GM03348 (cell line): ENCODE results near the gene MGLL.

Experiments
- DNase-seq: peaks from one replicate; pipeline ENCODE4 v3.0.0; 2012; ENCODE audit warnings: low spot score

The MGLL gene

GRCh38 chr3:127834771-127835170, 12.5 kb upstream of the MGLL start:
- DNase-seq, result no peak

- DNase-seq, result no peak
These were observed 11.1 kb upstream of the MGLL start for GRCh38 chr3:127833281-127834032.

GRCh38 chr3:127831723-127832172, 9.4 kb upstream of the MGLL start:
- peak; percentile 73 for DNase-seq

GRCh38 chr3:127829537-127829936, 7.2 kb upstream of the MGLL start:
- no peak for DNase-seq

- DNase-seq, result no peak
These were observed 5.5 kb upstream of the MGLL start for GRCh38 chr3:127827808-127828207.

- DNase-seq, result no peak
These were observed 3.4 kb upstream of the MGLL start for GRCh38 chr3:127825756-127826155.

GRCh38 chr3:127824151-127824825, 2.0 kb upstream of the MGLL start:
- no peak for DNase-seq

GRCh38 chr3:127823426-127823857, 1.1 kb upstream of the MGLL start:
- no peak for DNase-seq

GRCh38 chr3:127822682-127823425, 539 bp upstream of the MGLL start:
- peak; percentile 89 for DNase-seq

- DNase-seq, result no peak
These were observed 921 bp downstream of the MGLL start for GRCh38 chr3:127821394-127821793.

GRCh38 chr3:127820826-127821313, 1.4 kb downstream of the MGLL start:
- no peak for DNase-seq

- DNase-seq, result peak; percentile 24
These were observed 2.0 kb downstream of the MGLL start for GRCh38 chr3:127820221-127820825.

- DNase-seq, result no peak
These were observed 2.7 kb downstream of the MGLL start for GRCh38 chr3:127819656-127820055.

- DNase-seq, result no peak
These were observed 3.2 kb downstream of the MGLL start for GRCh38 chr3:127819086-127819485.

GRCh38 chr3:127817406-127817841, 4.9 kb downstream of the MGLL start:
- peak; percentile 65 for DNase-seq

GRCh38 chr3:127816783-127817405, 5.4 kb downstream of the MGLL start:
- no peak for DNase-seq

GRCh38 chr3:127815641-127816605, 6.4 kb downstream of the MGLL start:
- no peak for DNase-seq

- no peak for DNase-seq
These were observed 7.3 kb downstream of the MGLL start for GRCh38 chr3:127815001-127815400.

GRCh38 chr3:127814325-127814781, 8.0 kb downstream of the MGLL start:
- DNase-seq, result no peak

GRCh38 chr3:127812151-127812550, 10.2 kb downstream of the MGLL start:
- DNase-seq, result no peak
